ENCODE measurements around the gene GAL3ST2. TPM values are rescaled to one million over a fixed set of nuclear protein-coding genes. Genes with fewer than 3 reads are reported as not detected.
"Not testable (repeated sequence)": the region's sequence is repeated elsewhere in the genome, so short reads cannot be mapped to it uniquely, and the experiment has no call there.

The GAL3ST2 gene
- total RNA-seq, 2 experiments from 2014 or later: 1.1 TPM; not detected in 1

GRCh38 chr2:241817126-241817820, 40.7 kb downstream of the GAL3ST2 start:
- H3K9me2 ChIP-seq (ENCODE audit: insufficient read depth, low read length): no peaks in the 10 kb centered on the region
- TF ChIP-seq EZH2phosphoT487 (IDR thresholded peaks at IDR 0.05; ENCODE audit: borderline replicate concordance, low read depth, low read length): no peak
- intact Hi-C loops (cut with micrococcal nuclease; ENCODE audit: unreplicated experiment): no loop called here
- no peaks in the 10 kb centered on the region for H4K20me1 ChIP-seq (ENCODE audit: insufficient read depth, low read length)
- H3K4me3 ChIP-seq (ENCODE audit: low read depth, low read length, poor library complexity, severe bottlenecking): no peak overlapping the region
- ChIA-PET CTCF (ENCODE audit: unreplicated experiment) (no interaction called here), POLR2A (no interaction called here)
- H3K79me2 ChIP-seq (ENCODE audit: insufficient read depth, low read depth, low read length): no peaks in the 10 kb centered on the region
- BruUV-seq (replicated peaks): no TSS peak
- H3K4me1 ChIP-seq (ENCODE audit: insufficient read depth, low read length, poor library complexity, severe bottlenecking): no peaks in the 10 kb centered on the region
- no peaks in the 10 kb centered on the region for H3K36me3 ChIP-seq (ENCODE audit: insufficient read depth, low read length)
- H3K4me2 ChIP-seq (ENCODE audit: low read length): no peak overlapping the region
- H2AFZ ChIP-seq (ENCODE audit: low read length): no peak overlapping the region
- no peak for DNase-seq (ENCODE audit: low spot score)
- H3K9me3 ChIP-seq (ENCODE audit: low read length): no peaks in the 10 kb centered on the region
- no peak overlapping the region for H3K27ac ChIP-seq (ENCODE audit: low read depth, low read length, poor library complexity, severe bottlenecking)

- BruUV-seq (replicated peaks); H3K36me3 ChIP-seq (ENCODE audit: insufficient read depth, low read length); H4K20me1 ChIP-seq (ENCODE audit: insufficient read depth, low read length); DNase-seq (ENCODE audit: low spot score); H3K27ac ChIP-seq (ENCODE audit: low read depth, low read length, poor library complexity, severe bottlenecking); H3K4me2 ChIP-seq (ENCODE audit: low read length); CTCF ChIA-PET (ENCODE audit: unreplicated experiment); H3K4me3 ChIP-seq (ENCODE audit: low read depth, low read length, poor library complexity, severe bottlenecking); H2AFZ ChIP-seq (ENCODE audit: low read length); intact Hi-C loops (cut with micrococcal nuclease; ENCODE audit: unreplicated experiment); H3K9me2 ChIP-seq (ENCODE audit: insufficient read depth, low read length); POLR2A ChIA-PET; H3K9me3 ChIP-seq (ENCODE audit: low read length); H3K4me1 ChIP-seq (ENCODE audit: insufficient read depth, low read length, poor library complexity, severe bottlenecking); H3K79me2 ChIP-seq (ENCODE audit: insufficient read depth, low read depth, low read length): not testable (repeated sequence)
Observed at GRCh38 chr2:241817821-241818215, 41.2 kb downstream of the GAL3ST2 start.

GRCh38 chr2:241818229-241818942, 41.8 kb downstream of the GAL3ST2 start:
- BruUV-seq (replicated peaks): no TSS peak
- intact Hi-C loops (cut with micrococcal nuclease; ENCODE audit: unreplicated experiment): no loop called here
- POLR2A ChIA-PET: no interaction called here

More at GRCh38 chr2:241818229-241818942, 41.8 kb downstream of the GAL3ST2 start:
- H3K27ac ChIP-seq (ENCODE audit: low read depth, low read length, poor library complexity, severe bottlenecking): no peak overlapping the region
- no peak overlapping the region for H2AFZ ChIP-seq (ENCODE audit: low read length)
- no peaks in the 10 kb centered on the region for H4K20me1 ChIP-seq (ENCODE audit: insufficient read depth, low read length)
- CTCF ChIA-PET (ENCODE audit: unreplicated experiment): no interaction called here
- H3K79me2 ChIP-seq (ENCODE audit: insufficient read depth, low read depth, low read length): no peaks in the 10 kb centered on the region
- no peaks in the 10 kb centered on the region for H3K9me2 ChIP-seq (ENCODE audit: insufficient read depth, low read length)
- H3K4me1 ChIP-seq (ENCODE audit: insufficient read depth, low read length, poor library complexity, severe bottlenecking): no peaks in the 10 kb centered on the region
- DNase-seq (ENCODE audit: low spot score): no peak
- TF ChIP-seq EZH2phosphoT487 (IDR thresholded peaks at IDR 0.05; ENCODE audit: borderline replicate concordance, low read depth, low read length): no peak
- no peak for TF ChIP-seq CTCF (conservative IDR thresholded peaks at IDR 0.05; ENCODE audit: low read length)
- H3K4me3 ChIP-seq (ENCODE audit: low read depth, low read length, poor library complexity, severe bottlenecking): no peak overlapping the region
- H3K36me3 ChIP-seq (ENCODE audit: insufficient read depth, low read length): no peaks in the 10 kb centered on the region
- no peak overlapping the region for H3K4me2 ChIP-seq (ENCODE audit: low read length)
- H3K9me3 ChIP-seq (ENCODE audit: low read length): peaks cover 6% of the 10 kb centered on the region; the same call in 1 of the 2 replicates
